ENCODE measurements around the gene HEXIM1.
"Not testable (repeated sequence)": the region's sequence is repeated elsewhere in the genome, so short reads cannot be mapped to it uniquely, and the experiment has no call there.

DNA sequence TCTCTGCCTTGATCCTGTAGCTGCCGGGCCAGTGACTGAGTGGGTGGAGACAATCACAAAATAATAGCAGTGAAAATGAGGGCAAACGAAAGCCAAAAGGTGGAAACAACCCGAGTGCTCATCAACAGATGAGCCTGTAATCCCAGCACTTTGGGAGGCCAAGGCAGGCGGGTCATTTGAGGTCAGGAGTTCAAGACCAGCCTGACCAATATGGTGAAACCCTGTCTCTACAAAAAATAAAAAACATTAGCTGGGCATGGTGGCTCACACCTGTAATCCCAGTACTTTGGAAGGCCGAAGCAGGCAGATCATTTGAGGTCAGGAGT, 23.5 kb upstream of the HEXIM1 start:
- not testable (repeated sequence) for TF ChIP-seq NR2C2 (CRISPR knock-in tag; IDR thresholded peaks at IDR 0.05); ZNF423 (CRISPR knock-in tag; IDR thresholded peaks at IDR 0.05); FOXP1 (CRISPR knock-in tag; IDR thresholded peaks at IDR 0.05; ENCODE audit: borderline replicate concordance); GRHL2 (CRISPR knock-in tag; IDR thresholded peaks at IDR 0.05; ENCODE audit: insufficient replicate concordance, severe bottlenecking); NR3C1 (CRISPR knock-in tag; conservative IDR thresholded peaks at IDR 0.05; ENCODE audit: low read depth); ESRRA (CRISPR knock-in tag; IDR thresholded peaks at IDR 0.05; ENCODE audit: borderline replicate concordance); SP1 (CRISPR knock-in tag; conservative IDR thresholded peaks at IDR 0.05); CREM (CRISPR knock-in tag; IDR thresholded peaks at IDR 0.05); NR1H2 (CRISPR knock-in tag; IDR thresholded peaks at IDR 0.05)
- TF ChIP-seq, protein P1, sequence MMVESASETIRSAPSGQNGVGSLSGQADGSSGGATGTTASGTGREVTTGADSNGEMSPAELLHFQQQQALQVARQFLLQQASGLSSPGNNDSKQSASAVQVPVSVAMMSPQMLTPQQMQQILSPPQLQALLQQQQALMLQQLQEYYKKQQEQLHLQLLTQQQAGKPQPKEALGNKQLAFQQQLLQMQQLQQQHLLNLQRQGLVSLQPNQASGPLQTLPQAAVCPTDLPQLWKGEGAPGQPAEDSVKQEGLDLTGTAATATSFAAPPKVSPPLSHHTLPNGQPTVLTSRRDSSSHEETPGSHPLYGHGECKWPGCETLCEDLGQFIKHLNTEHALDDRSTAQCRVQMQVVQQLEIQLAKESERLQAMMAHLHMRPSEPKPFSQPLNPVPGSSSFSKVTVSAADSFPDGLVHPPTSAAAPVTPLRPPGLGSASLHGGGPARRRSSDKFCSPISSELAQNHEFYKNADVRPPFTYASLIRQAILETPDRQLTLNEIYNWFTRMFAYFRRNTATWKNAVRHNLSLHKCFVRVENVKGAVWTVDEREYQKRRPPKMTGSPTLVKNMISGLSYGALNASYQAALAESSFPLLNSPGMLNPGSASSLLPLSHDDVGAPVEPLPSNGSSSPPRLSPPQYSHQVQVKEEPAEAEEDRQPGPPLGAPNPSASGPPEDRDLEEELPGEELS (CRISPR knock-in tag; IDR thresholded peaks at IDR 0.05) = not testable (repeated sequence)
- TF ChIP-seq, protein P2, sequence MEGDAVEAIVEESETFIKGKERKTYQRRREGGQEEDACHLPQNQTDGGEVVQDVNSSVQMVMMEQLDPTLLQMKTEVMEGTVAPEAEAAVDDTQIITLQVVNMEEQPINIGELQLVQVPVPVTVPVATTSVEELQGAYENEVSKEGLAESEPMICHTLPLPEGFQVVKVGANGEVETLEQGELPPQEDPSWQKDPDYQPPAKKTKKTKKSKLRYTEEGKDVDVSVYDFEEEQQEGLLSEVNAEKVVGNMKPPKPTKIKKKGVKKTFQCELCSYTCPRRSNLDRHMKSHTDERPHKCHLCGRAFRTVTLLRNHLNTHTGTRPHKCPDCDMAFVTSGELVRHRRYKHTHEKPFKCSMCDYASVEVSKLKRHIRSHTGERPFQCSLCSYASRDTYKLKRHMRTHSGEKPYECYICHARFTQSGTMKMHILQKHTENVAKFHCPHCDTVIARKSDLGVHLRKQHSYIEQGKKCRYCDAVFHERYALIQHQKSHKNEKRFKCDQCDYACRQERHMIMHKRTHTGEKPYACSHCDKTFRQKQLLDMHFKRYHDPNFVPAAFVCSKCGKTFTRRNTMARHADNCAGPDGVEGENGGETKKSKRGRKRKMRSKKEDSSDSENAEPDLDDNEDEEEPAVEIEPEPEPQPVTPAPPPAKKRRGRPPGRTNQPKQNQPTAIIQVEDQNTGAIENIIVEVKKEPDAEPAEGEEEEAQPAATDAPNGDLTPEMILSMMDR (IDR thresholded peaks at IDR 0.05) = not testable (repeated sequence)
- TF ChIP-seq, protein P3, sequence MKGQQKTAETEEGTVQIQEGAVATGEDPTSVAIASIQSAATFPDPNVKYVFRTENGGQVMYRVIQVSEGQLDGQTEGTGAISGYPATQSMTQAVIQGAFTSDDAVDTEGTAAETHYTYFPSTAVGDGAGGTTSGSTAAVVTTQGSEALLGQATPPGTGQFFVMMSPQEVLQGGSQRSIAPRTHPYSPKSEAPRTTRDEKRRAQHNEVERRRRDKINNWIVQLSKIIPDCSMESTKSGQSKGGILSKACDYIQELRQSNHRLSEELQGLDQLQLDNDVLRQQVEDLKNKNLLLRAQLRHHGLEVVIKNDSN (CRISPR knock-in tag; IDR thresholded peaks at IDR 0.05) = not testable (repeated sequence)
- TF ChIP-seq, protein P4, sequence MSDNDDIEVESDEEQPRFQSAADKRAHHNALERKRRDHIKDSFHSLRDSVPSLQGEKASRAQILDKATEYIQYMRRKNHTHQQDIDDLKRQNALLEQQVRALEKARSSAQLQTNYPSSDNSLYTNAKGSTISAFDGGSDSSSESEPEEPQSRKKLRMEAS (CRISPR knock-in tag; IDR thresholded peaks at IDR 0.05) = not testable (repeated sequence)
